H1 (cell line): ENCODE data around the gene RSF1. TPM values are rescaled to one million over a fixed set of nuclear protein-coding genes. Genes with fewer than 3 reads are reported as not detected.
"Not testable (repeated sequence)": the region's sequence is repeated elsewhere in the genome, so short reads cannot be mapped to it uniquely, and the experiment has no call there.

ENCODE experiments used
- CTCF ChIA-PET: fragments of 300-600 bp; sonication (Branson Sonifier 250); formaldehyde crosslinking; loops from one replicate; lab custom pipeline; 2021; ENCODE audit not compliant: partially characterized antibody; lab: Charles Lee
- POLR2A ChIA-PET: fragments of 300-600 bp; sonication (Branson Sonifier 250); formaldehyde crosslinking; loops from one replicate; lab custom pipeline; 2021; ENCODE audit warnings: inconsistent platforms; ENCODE audit not compliant: partially characterized antibody; lab: Charles Lee
- DNase-seq, 2 experiments: peaks; one replicate each; pipeline versions ENCODE4 v3.0.0 to v3.0.0-alpha.2; 2010 to 2022; ENCODE audit warnings: low spot score in 2 of 2, low read depth in 1 of 2, mixed read lengths in 1 of 2
- FAIRE-seq: peaks from 2 replicates; lab custom pipeline; 2011; peaks lifted over from hg19 to GRCh38; lab: Jason Lieb, UNC
- H2AFZ ChIP-seq: 2 replicates; pipeline ENCODE4 v1.8.1; 2012; ENCODE audit warnings: low read length, inconsistent platforms
- H2AK5ac ChIP-seq: 2 replicates; pipeline ENCODE4 v1.6.1; 2013; ENCODE audit warnings: low read depth, low read length
- H2BK120ac ChIP-seq: replicated peaks from 2 replicates; pipeline ENCODE3; 2013; ENCODE audit warnings: low read depth, low read length, inconsistent platforms
- H2BK12ac ChIP-seq: 2 replicates; pipeline ENCODE4 v1.6.1; 2013; ENCODE audit warnings: low read depth, low read length
- H2BK15ac ChIP-seq: 2 replicates; pipeline ENCODE4 v1.6.1; 2013; ENCODE audit warnings: low read length
- H2BK20ac ChIP-seq: 2 replicates; pipeline ENCODE4 v1.6.1; 2013; ENCODE audit warnings: low read length
- H2BK5ac ChIP-seq: 2 replicates; pipeline ENCODE4 v1.6.1; 2013; ENCODE audit warnings: low read depth, low read length
- H3K14ac ChIP-seq: 2 replicates; pipeline ENCODE4 v1.6.1; 2013; ENCODE audit warnings: inconsistent platforms; ENCODE audit not compliant: insufficient read length
- H3K18ac ChIP-seq: 2 replicates; pipeline ENCODE4 v1.6.1; 2013; ENCODE audit warnings: low read length; ENCODE audit errors: extremely low read depth
- H3K23ac ChIP-seq: 2 replicates; pipeline ENCODE4 v1.6.1; 2013; ENCODE audit warnings: inconsistent platforms; ENCODE audit not compliant: insufficient read length
- H3K23me2 ChIP-seq: 2 replicates; pipeline ENCODE4 v1.6.1; 2013; ENCODE audit warnings: low read depth, low read length
- H3K27ac ChIP-seq: 2 replicates; pipeline ENCODE4 v1.6.1; 2011; ENCODE audit warnings: low read depth, low read length, inconsistent platforms
- H3K27me3 ChIP-seq, 4 experiments: replicated peaks in 1 of 4; 1 replicate in 1 of 4; 2 replicates in 3 of 4; pipeline versions ENCODE4 v1.6.1 to v1.8.1; 2011 to 2013; ENCODE audit warnings: low read length in 3 of 4, mild to moderate bottlenecking in 3 of 4, inconsistent platforms in 2 of 4, mixed read lengths in 2 of 4, moderate library complexity in 1 of 4; ENCODE audit not compliant: control insufficient read depth in 3 of 4, insufficient read depth in 3 of 4; ENCODE audit errors: extremely low read depth in 1 of 4
- H3K36me3 ChIP-seq, 4 experiments: 2 replicates each; pipeline versions ENCODE4 v1.6.1 to v1.8.1; 2011 to 2013; ENCODE audit warnings: mild to moderate bottlenecking in 4 of 4, low read length in 3 of 4, moderate library complexity in 2 of 4, control low read depth in 1 of 4, inconsistent platforms in 1 of 4; ENCODE audit not compliant: insufficient read depth in 4 of 4, control insufficient read depth in 2 of 4
- H3K4ac ChIP-seq: replicated peaks from 2 replicates; pipeline ENCODE3; 2013; ENCODE audit warnings: low read length, low read depth, mixed read lengths, inconsistent platforms; ENCODE audit not compliant: insufficient read length
- H3K4me1 ChIP-seq, 4 experiments: replicated peaks in 1 of 4; 1 replicate in 1 of 4; 2 replicates in 3 of 4; pipeline versions ENCODE4 v1.6.1 to v1.8.1; 2011 to 2013; ENCODE audit warnings: low read length in 3 of 4, inconsistent platforms in 2 of 4, mixed read lengths in 1 of 4; ENCODE audit not compliant: insufficient read depth in 4 of 4, control insufficient read depth in 3 of 4
- H3K4me2 ChIP-seq, 2 experiments: 2 replicates each; pipeline versions ENCODE4 v1.6.1 to v1.8.1; 2011 to 2013; ENCODE audit warnings: low read depth in 2 of 2, low read length in 2 of 2, control low read depth in 1 of 2, inconsistent platforms in 1 of 2, mild to moderate bottlenecking in 1 of 2; ENCODE audit not compliant: insufficient read depth in 1 of 2
- H3K4me3 ChIP-seq, 4 experiments: fragments of 200-600, 300-600 bp in 1 of 4; sonication (generic), shearing (Covaris generic), sonication (Bioruptor Twin) in 1 of 4; 2 replicates each; pipeline versions ENCODE4 v1.5.1 to v1.8.1; 2011 to 2016; ENCODE audit warnings: low read length in 4 of 4, low read depth in 3 of 4, control low read depth in 2 of 4, inconsistent platforms in 2 of 4, mild to moderate bottlenecking in 2 of 4, mixed read lengths in 1 of 4, moderate library complexity in 1 of 4; ENCODE audit not compliant: insufficient read depth in 2 of 4; ENCODE audit errors: extremely low read depth in 1 of 4
- H3K56ac ChIP-seq: replicated peaks from 2 replicates; pipeline ENCODE3; 2013; ENCODE audit warnings: low read depth, mild to moderate bottlenecking, mixed read lengths, low read length, inconsistent platforms; ENCODE audit not compliant: insufficient read length
- H3K79me1 ChIP-seq: 2 replicates; pipeline ENCODE4 v1.6.1; 2013; ENCODE audit warnings: low read depth, low read length, control low read depth
- H3K79me2 ChIP-seq, 2 experiments: 2 replicates each; pipeline versions ENCODE4 v1.6.1 to v1.8.1; 2012 to 2013; ENCODE audit warnings: low read length in 2 of 2, mild to moderate bottlenecking in 2 of 2, inconsistent platforms in 1 of 2; ENCODE audit not compliant: insufficient read depth in 2 of 2, control insufficient read depth in 1 of 2
- H3K9ac ChIP-seq, 4 experiments: replicated peaks in 1 of 4; 1 replicate in 1 of 4; 2 replicates in 3 of 4; pipeline versions ENCODE4 v1.6.1 to v1.8.1; 2011 to 2013; ENCODE audit warnings: low read depth in 3 of 4, low read length in 3 of 4, control low read depth in 2 of 4, mild to moderate bottlenecking in 2 of 4, moderate library complexity in 2 of 4, inconsistent platforms in 1 of 4; ENCODE audit errors: extremely low read depth in 1 of 4
- H3K9me3 ChIP-seq, 2 experiments: 2 replicates each; pipeline versions ENCODE4 v1.6.1 to v1.8.1; 2012 to 2013; ENCODE audit warnings: mild to moderate bottlenecking in 2 of 2, moderate library complexity in 2 of 2, control low read depth in 1 of 2, inconsistent platforms in 1 of 2, low read depth in 1 of 2, low read length in 1 of 2, mixed read lengths in 1 of 2; ENCODE audit not compliant: insufficient read depth in 2 of 2
- H4K20me1 ChIP-seq, 2 experiments: replicated peaks in 1 of 2; 2 replicates each; pipeline versions ENCODE3 to v1.8.1; 2011 to 2013; ENCODE audit warnings: inconsistent platforms in 2 of 2, low read length in 2 of 2, mild to moderate bottlenecking in 1 of 2; ENCODE audit not compliant: insufficient read depth in 2 of 2, control insufficient read depth in 1 of 2
- H4K5ac ChIP-seq: 2 replicates; pipeline ENCODE4 v1.6.1; 2013; ENCODE audit warnings: low read length, low read depth, mixed read lengths, inconsistent platforms; ENCODE audit not compliant: insufficient read length
- H4K8ac ChIP-seq: 2 replicates; pipeline ENCODE4 v1.8.0; 2013; ENCODE audit warnings: mild to moderate bottlenecking, moderate library complexity, low read length, inconsistent platforms; ENCODE audit not compliant: insufficient read depth; ENCODE audit errors: extremely low read depth
- H4K91ac ChIP-seq: replicated peaks from 2 replicates; pipeline ENCODE3; 2013; ENCODE audit warnings: low read length, mixed read lengths, inconsistent platforms; ENCODE audit not compliant: insufficient read length
- WGBS, 2 experiments: shearing (Covaris generic) in 1 of 2; methylation state at CpG; one replicate each; pipeline versions ENCODE4 v1.1.6 to v1.1.7; 2013 to 2015; ENCODE audit warnings: low lambda C conversion rate in 2 of 2, mixed read lengths in 2 of 2, inconsistent platforms in 1 of 2, low coverage in 1 of 2, missing lambda C conversion rate in 1 of 2; ENCODE audit not compliant: insufficient replicate concordance in 2 of 2, insufficient coverage in 1 of 2, insufficient read length in 1 of 2; ENCODE audit errors: extremely low coverage in 1 of 2, missing lambda C conversion rate in 1 of 2; 5-methylcytosine and 5-hydroxymethylcytosine counted together
- polyA plus RNA-seq, 7 experiments: library from polyadenylated mRNA; depleted of rRNA in 3 of 7; stranded (reverse) in 5 of 7; unstranded in 2 of 7; fragments of >200 nt in 5 of 7; fragments of 200-250 nt in 2 of 7; gene quantifications; 1 replicate in 5 of 7; 2 replicates in 1 of 7; 4 replicates in 1 of 7; pipeline versions ENCODE4 v1.2.1 to v1.2.3, GENCODE V29; 2011 to 2013; ENCODE audit warnings: missing spikeins in 2 of 7, mixed read lengths in 2 of 7
- total RNA-seq: library from RNA; stranded (reverse); fragmentation: NEBNext Ultra II Directional; extraction: Animal tissue kit (Norgen Biotek cat#: 25700); gene quantifications from 2 replicates; pipeline ENCODE4 v1.2.1, GENCODE V29; 2021

Gene RSF1
- total and polyA plus RNA-seq, 2 of the 8 experiments (the other 6 are each of a cell fraction or from before 2014, with no cell fraction given) = 17.8 to 87.9 TPM

GRCh38 chr11:77843700-77844099 is 23.2 kb upstream of the RSF1 start:
- H3K4ac ChIP-seq, H3K79me2 ChIP-seq, DNase-seq, FAIRE-seq, H3K18ac ChIP-seq, H3K4me1 ChIP-seq, H2BK120ac ChIP-seq, H2BK5ac ChIP-seq, H2AK5ac ChIP-seq, H3K27me3 ChIP-seq, H3K9me3 ChIP-seq, H2BK15ac ChIP-seq, H3K27ac ChIP-seq, H3K23ac ChIP-seq, H4K91ac ChIP-seq, CTCF ChIA-PET, H3K56ac ChIP-seq, H4K8ac ChIP-seq, H4K20me1 ChIP-seq, H3K36me3 ChIP-seq, H2AFZ ChIP-seq, H4K5ac ChIP-seq, H3K79me1 ChIP-seq, H2BK20ac ChIP-seq, H3K4me3 ChIP-seq, H3K14ac ChIP-seq, H3K4me2 ChIP-seq, H3K9ac ChIP-seq, H3K23me2 ChIP-seq, H2BK12ac ChIP-seq: not testable (repeated sequence)
- 88% methylated on average over 5 of the region's 5 CpGs; no CpG with 5 or more reads in 1 of the 2 experiments for WGBS, 2 experiments
- POLR2A ChIA-PET = interaction anchor here (0.7 kb wide), 1 partner anchor 24 kb away, joined by 3 read pairs; no protein-coding TSS in a partner anchor
